Nephron progenitor cell (in vitro differentiated cells): Measurements from ENCODE around the gene LRRC30.

Source experiments
- DNase-seq: peaks from one replicate; pipeline ENCODE4 v3.0.0; 2021
- H3K27ac Mint-ChIP-seq: 2 replicates; pipeline ENCODE4 v1.8.0; 2021; ENCODE audit warnings: mild to moderate bottlenecking, moderate library complexity, mixed read lengths
- H3K27me3 Mint-ChIP-seq: 2 replicates; pipeline ENCODE4 v1.8.0; 2021; ENCODE audit warnings: mild to moderate bottlenecking, low read depth, mixed read lengths; ENCODE audit not compliant: poor library complexity
- H3K36me3 Mint-ChIP-seq: 2 replicates; pipeline ENCODE4 v1.8.0; 2021; ENCODE audit warnings: low read depth, mixed read lengths
- H3K4me1 Mint-ChIP-seq: 2 replicates; pipeline ENCODE4 v1.8.0; 2021; ENCODE audit warnings: mixed read lengths
- H3K4me3 Mint-ChIP-seq: 2 replicates; pipeline ENCODE4 v1.8.0; 2021; ENCODE audit warnings: mild to moderate bottlenecking, moderate library complexity, mixed read lengths
- H3K9me3 Mint-ChIP-seq: 2 replicates; pipeline ENCODE4 v1.8.0; 2021; ENCODE audit warnings: mild to moderate bottlenecking, moderate library complexity, mixed read lengths
- TF ChIP-seq, protein P1 (sequence below): fragments of 200-600 bp; sonication (generic); IDR thresholded peaks from 2 replicates; pipeline ENCODE4 v1.5.0; 2021; ENCODE audit warnings: antibody characterized with exemption

LRRC30 gene

DNA sequence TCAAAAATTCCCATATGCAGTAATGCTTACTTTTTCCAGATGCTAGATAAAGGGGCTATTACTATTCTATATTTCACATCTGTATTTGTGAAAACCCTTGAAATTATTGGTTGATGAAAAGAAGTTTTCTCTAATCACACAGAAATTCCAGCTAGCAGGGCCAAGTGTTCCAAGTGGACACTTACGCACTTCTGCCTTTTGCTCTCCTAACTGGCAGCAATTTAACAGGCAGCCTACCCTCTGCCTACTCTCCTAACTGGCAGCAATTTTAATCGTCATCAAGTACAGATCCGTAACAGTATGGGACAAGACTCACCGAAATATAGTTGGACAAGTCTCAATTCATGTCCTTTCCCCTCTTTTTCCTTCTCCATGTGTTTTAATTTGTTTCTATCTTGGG, 12.0 kb downstream of the LRRC30 start:
- Mint-ChIP-seq H3K36me3 (peaks cover 4% of the 10 kb centered on the region), H3K4me3 (no peak overlapping the region), H3K9me3 (peaks cover 21% of the 10 kb centered on the region), H3K4me1 (peaks cover 8% of the 10 kb centered on the region), H3K27me3 (peaks cover 12% of the 10 kb centered on the region), H3K27ac (no peak overlapping the region)
- no peak for DNase-seq
- TF ChIP-seq, protein P1, sequence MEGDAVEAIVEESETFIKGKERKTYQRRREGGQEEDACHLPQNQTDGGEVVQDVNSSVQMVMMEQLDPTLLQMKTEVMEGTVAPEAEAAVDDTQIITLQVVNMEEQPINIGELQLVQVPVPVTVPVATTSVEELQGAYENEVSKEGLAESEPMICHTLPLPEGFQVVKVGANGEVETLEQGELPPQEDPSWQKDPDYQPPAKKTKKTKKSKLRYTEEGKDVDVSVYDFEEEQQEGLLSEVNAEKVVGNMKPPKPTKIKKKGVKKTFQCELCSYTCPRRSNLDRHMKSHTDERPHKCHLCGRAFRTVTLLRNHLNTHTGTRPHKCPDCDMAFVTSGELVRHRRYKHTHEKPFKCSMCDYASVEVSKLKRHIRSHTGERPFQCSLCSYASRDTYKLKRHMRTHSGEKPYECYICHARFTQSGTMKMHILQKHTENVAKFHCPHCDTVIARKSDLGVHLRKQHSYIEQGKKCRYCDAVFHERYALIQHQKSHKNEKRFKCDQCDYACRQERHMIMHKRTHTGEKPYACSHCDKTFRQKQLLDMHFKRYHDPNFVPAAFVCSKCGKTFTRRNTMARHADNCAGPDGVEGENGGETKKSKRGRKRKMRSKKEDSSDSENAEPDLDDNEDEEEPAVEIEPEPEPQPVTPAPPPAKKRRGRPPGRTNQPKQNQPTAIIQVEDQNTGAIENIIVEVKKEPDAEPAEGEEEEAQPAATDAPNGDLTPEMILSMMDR: no peak

DNA sequence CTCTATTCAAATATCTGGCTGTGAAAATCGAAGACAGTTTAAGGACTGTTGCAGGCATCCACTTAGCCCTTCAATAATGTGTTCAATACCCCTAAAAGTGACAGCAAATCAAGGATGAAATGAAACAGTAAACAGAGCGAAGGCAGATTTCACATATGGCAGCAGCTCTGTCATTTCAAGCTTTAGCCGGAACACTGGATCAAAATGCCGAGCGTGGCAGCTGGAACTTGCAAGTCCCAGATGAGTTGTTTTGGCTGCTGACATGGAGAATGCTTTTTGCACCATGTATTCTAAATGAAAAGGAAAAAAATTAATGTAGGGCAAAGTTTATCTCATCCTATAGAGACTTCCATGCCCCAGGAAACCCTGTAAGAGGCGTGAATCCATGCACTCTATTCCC, 18.0 kb downstream of the LRRC30 start:
- H3K9me3 Mint-ChIP-seq: peaks cover 10% of the 10 kb centered on the region
- H3K27me3 Mint-ChIP-seq: peaks cover 3% of the 10 kb centered on the region
- no peak overlapping the region for H3K4me3 Mint-ChIP-seq
- H3K27ac Mint-ChIP-seq: no peak overlapping the region
- no peak for DNase-seq
- TF ChIP-seq, protein P1: no peak
- H3K36me3 Mint-ChIP-seq: peaks cover 5% of the 10 kb centered on the region
- H3K4me1 Mint-ChIP-seq: peaks cover 16% of the 10 kb centered on the region

DNA sequence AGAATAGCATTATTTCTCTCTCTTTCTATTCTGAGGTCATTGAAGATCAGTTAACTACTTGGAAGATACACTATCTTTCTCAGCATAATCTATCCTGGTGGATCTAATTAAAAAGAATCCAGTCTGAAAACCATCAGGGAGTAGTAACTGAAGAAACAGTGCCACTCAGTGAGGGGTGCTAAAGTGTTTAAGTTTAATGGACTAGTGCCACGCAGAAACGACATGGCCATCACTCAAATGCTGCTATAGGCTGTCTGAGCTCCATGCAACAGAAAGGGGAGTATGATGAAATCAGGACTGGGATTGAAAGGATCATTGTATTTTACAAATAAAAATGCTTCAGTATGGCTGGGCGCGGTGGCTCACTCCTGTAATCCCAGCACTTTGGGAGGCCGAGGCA, 23.3 kb downstream of the LRRC30 start:
- peaks cover 10% of the 10 kb centered on the region for H3K9me3 Mint-ChIP-seq
- peak overlapping the region; percentile 49 for H3K27ac Mint-ChIP-seq
- H3K4me3 Mint-ChIP-seq: no peak overlapping the region
- H3K36me3 Mint-ChIP-seq: peaks cover 5% of the 10 kb centered on the region
- no peak for DNase-seq
- TF ChIP-seq, protein P1: no peak
- peaks cover 4% of the 10 kb centered on the region for H3K27me3 Mint-ChIP-seq
- peaks cover 8% of the 10 kb centered on the region for H3K4me1 Mint-ChIP-seq

DNA sequence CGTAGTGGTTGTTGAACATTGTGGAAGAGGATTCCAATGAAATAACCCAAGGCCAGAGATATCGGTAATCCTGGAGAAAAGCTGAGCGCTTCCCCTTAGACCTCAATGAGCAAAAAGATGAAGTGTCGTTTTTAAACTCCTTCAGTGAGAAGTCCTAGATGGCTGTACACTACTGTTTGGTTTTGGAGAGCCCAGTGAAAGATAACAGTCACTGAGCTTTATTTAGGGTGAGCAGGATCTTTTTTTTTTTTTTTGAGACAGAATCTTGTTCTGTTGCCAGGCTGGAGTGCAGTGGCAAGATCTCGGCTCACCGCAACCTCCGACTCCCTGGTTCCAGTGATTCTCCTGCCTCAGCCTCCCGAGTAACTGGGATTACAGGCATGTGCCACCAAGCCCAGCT, 24.2 kb downstream of the LRRC30 start:
- Mint-ChIP-seq H3K4me1 (peaks cover 17% of the 10 kb centered on the region), H3K4me3 (no peak overlapping the region), H3K27ac (peak overlapping the region; percentile 16), H3K27me3 (peaks cover 4% of the 10 kb centered on the region), H3K9me3 (peaks cover 10% of the 10 kb centered on the region), H3K36me3 (peaks cover 5% of the 10 kb centered on the region)
- TF ChIP-seq, protein P1: no peak
- DNase-seq: no peak

DNA sequence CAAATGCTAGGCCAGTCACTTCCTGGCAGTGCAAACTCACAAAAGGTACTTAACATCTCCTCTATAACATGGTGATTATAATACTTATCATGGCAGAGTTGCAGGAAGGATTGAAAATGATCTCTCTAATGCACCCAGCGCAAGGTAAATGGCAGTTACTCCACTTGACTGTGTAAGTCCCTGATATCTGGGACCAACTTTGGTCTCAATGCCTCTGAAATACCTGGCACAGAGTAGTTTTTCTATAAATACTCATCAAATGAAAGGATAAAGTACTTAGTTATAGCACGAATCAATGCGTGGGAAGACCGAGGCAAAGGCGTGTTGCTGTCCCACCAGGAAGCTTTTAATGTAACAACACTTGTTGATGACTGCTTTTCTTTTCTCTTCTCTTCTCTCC, 24.8 kb downstream of the LRRC30 start:
- no peak overlapping the region for H3K4me3 Mint-ChIP-seq
- H3K27ac Mint-ChIP-seq: peak overlapping the region; percentile 16
- H3K36me3 Mint-ChIP-seq: peaks cover 5% of the 10 kb centered on the region
- peaks cover 22% of the 10 kb centered on the region for H3K4me1 Mint-ChIP-seq
- TF ChIP-seq, protein P1: no peak
- peaks cover 4% of the 10 kb centered on the region for H3K27me3 Mint-ChIP-seq
- DNase-seq: no peak
- peaks cover 10% of the 10 kb centered on the region for H3K9me3 Mint-ChIP-seq

DNA sequence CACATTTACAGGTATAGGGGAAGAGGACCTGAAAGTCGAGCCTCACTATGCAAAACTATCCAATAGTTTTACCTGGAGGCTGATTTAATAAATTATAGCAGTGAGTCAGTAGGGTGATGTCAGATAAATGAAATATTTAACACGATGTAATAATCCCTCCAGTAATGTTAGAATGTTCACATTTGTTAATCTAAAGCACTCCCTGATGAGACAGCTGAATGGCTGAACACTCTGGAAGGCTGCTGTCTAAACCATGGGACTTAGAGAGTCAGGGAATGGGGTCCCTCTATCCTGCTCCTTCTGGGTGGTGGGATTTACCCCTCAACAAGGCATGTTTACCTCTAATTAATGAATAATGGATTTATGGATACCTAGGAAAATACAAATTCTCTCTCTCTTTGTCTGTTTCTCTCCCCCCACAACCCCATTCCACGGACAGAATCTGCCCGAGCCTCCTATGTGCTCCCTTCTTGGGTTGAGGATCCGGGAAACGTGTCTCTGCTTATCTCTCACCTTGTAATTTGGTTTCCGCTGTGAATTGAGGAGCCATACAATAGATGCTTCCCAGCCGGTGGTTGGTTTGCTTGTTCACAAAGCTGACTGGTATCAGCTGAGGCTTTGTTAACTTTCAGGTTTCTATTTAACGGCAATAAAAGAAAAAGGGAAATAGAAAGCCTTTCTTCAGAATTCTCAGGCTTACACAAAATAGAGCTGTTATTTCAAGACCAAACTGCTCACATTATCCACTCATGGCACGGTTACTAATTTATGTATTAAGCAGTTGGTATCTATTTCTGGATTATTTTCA, 25.9 kb downstream of the LRRC30 start:
- Mint-ChIP-seq H3K4me3 (no peak overlapping the region), H3K36me3 (peaks cover under 1% of the 10 kb centered on the region), H3K9me3 (peaks cover under 1% of the 10 kb centered on the region), H3K4me1 (peaks cover 30% of the 10 kb centered on the region), H3K27ac (no peak overlapping the region), H3K27me3 (peaks cover 4% of the 10 kb centered on the region)
- TF ChIP-seq, protein P1: no peak
- no peak for DNase-seq
